NCI-H2081 (cell line): Measurements from ENCODE around the gene EPO.
"Not testable (repeated sequence)": the region's sequence is repeated elsewhere in the genome, so short reads cannot be mapped to it uniquely, and the experiment has no call there.

Experiments used
- DNase-seq, 2 experiments: peaks; one replicate each; lab custom pipeline; 2025; lab: John Stamatoyannopoulos, UW

The EPO gene

DNA sequence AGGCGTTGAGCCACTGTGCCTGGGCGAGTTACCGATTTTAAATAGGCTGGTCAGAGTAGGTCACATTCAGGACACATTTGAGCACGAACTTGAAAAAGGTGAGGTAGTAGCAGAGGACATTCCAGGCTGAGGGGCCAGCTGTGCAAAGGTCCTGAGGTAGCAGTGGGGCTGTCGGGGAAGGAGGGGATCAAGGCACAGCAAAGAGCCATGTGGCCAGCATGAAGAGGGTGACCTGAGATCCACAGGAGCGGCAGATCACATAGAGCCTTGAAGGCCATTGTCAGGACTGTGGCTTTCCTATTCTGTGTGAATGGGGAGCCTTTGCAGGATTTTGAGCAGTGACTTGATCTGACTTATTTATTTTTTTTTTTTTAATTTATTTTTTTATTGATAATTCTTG lies 19.7 kb downstream of the EPO start:
- no peak for DNase-seq

DNA sequence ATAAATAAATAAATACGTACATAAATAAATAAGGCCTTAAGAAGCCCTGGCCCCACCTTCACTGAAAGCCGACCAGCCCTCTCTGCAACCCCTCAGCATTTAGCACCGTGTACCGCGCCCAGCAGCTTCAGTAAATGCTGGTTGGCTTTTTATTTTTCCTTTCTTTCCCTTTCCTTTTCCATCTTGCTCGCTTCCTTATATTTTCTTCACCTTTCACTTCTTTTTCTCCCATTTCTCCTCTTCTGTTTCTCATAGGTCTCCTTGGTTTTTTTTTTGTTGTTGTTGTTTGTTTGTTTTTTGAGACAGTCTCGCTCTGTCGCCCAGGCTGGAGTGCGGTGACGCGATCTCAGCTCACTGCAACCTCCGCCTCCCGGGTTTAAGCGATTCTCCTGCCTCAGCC lies 24.3 kb downstream of the EPO start:
- DNase-seq, result no peak

DNA sequence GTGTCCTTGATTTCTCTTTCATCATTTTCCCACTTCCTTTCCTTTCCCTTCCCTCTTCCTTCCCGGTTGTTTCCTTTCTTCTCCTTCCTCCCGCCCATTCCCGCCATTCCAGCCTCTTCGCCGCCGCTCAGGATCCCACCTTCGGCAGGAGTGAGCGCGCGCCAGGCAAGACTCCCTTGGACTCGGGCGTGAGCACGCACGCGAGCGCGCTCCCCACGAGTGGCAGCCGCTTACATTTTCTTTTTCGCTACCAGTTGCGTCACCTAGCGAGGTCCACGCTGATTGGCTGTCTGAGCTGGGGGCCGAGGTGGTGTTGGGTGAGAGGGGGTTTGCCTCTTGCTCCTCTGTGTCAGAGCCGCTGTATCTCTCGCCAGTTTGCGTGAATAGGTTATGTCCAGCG lies 24.9 kb downstream of the EPO start:
- no peak for DNase-seq

DNA sequence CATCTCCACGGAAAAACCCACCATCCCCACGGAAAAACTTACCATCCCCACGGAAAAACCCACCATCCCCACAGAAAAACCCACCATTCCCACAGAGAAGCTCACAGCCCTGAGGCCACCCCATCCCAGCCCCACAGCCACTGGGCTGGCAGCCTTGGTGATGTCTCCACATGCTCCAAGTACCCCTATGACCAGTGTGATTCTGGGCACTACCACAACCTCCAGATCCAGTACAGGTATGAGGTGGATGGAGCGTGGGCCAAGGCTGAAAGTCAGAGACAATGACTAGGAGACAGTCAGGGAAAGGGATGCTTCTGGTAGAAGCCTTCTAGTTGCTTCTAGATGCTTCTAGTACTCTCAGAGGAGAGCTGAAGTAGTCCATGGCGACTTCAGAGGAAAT lies 32.7 kb downstream of the EPO start:
- no peak for DNase-seq

DNA sequence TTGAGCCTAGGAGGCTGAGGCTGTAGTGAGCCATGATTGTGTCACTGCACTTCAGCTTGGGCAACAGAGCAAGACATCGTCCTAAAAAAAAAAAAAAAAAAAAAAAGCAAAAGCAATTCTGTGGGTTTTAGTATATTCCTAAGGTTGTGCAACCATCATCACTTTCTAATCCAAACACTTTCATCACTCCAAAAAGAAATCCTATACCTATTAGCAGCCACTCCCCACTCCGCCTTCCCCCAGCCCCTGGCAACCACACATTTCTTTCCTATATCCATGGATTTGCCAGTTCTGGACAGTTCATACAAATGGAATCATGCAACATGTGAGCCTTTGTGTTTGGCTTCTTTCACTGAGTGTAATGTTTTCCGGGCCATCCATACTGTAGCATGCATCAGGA lies 33.5 kb downstream of the EPO start:
- no peak for DNase-seq

DNA sequence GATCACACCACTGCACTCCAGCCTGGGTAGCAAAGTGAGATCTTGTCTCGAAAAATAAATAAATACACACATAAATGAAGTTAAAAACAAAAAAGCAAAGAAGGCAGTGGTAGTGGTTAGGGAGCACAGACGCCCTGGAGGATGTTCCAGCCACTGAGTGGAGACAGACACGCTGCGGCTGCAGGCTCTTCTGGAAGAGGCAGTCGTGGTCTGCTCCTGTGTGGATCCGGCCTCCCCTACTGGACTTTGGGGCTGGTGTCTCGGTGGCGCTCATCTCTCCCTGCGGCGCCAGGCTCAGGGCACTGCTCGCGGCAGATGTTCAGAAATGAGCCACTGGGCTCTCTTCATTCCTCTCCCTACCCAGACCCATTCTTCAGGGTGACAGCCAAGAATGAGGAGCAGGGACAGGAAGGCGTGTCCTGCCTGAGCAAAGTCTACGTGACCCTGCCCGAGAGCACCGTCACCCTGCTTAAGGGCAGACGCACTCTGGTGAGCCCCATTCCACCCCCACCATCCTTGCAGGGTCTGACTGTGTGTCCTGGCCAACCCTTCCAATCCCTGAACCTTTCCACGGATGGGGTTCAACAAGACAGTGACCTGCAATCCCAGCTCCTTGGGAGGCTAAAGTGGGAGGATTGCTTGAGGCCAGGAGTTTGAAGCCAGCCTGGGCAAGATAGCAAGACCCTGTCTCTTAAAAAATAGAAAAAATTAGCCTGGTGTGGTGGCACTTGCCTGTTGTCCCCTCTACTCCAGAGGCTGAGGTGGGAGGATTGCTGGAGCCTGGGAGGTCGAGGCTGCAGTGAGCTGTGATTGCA lies 39.3 kb downstream of the EPO start:
- no peak for DNase-seq

DNA sequence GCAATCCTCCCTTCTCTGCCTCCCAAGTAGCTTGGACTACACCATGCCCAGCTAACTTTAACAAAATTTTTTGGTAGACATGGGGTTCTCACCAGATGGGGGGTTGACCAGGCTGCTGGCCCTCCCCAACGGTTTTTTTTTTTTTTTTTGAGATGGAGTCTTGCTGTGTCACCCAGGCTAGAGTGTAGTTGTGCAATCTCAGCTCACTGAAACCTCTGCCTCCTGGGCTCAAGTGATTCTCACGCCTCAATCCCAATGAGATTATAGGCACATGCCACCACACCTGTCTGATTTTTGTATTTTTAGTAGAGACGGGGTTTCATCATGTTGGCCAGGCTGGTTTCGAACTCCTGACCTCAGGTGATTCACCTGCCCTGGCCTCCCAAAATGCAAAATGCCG lies 42.6 kb downstream of the EPO start:
- DNase-seq, result not testable (repeated sequence)

DNA sequence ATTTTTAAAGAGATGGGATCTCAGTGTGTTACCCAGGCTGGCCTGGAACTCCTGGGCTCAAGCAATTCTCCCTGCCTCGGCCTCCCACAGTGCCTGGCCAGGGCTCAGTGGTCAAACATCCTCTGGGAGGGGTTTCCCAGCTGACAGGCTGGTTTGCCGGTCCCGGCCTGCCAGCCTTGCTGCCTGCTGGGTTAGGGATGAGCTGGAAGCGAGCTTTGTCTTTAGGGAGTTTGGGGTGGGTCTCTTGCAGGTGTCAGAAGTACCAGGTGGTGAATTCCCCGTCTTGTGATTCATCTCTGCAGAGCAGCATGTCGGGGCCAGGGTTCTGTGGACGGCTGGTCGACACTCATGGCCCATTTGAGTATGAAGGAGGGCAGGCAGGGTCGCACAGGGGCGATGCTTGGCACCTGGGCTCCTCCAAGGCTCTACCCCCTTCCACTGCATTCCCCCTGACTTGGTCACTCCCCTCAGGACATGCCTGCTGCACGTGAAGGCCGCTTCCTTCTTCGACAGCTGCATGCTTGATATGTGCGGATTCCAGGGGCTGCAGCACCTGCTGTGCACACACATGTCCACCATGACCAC lies 43.4 kb downstream of the EPO start:
- no peak for DNase-seq

DNA sequence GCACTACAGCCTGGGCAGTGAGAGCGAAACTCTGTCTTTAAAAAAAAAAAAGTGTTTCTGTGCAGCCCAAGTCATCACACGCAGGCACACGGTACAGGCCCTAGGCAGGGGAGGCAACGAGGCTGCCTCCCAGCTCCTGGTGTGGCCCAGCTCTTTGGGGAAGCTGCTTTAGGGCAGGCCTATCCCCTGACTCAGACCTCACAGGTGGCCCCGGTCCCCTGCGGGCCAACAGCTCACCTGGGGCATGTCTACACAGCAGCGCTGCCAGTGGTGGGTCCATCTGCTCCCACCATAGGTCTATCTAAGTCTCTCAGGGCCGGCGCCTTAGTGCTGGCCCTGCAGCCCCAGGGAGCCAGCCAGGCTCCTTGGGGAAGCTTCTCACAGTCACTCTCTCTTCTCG lies 44.6 kb downstream of the EPO start:
- DNase-seq, result no peak

DNA sequence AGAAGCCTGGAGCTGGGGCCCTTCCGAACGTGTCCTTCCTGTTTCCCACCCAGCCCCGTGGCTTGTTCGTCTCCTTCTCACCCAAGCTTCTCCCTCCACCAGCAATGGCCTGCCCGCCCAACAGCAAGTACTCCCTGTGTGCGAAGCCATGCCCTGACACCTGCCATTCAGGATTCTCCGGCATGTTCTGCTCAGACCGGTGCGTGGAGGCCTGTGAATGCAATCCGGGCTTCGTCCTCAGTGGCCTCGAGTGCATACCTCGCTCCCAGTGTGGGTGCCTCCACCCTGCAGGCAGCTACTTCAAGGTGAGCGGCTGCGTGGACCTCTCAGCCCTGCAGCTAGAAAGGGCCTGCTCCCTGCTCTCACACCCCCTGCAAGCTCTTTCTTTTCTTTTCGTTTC lies 45.0 kb downstream of the EPO start:
- DNase-seq, result no peak

DNA sequence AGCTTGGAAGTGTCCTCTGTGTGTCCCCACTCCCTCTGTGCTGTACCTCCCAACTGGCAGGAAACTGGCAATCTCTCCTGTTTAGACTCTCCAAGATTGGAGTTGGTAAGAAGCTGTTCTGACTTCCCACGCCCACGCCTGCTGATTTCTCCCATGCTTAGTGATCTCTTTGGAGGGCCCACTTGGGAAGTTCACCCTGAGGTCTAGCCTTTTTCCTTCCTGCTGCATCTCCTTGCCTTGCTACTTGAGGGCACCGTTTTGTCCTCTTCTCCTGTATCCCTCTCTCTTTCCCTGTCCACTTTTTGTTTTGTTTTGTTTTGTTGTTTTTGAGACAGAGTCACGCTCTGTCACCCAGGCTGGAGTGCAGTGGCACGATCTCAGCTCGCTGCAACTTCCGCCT lies 48.5 kb downstream of the EPO start:
- DNase-seq, result no peak
